Activated effector memory CD4-positive, alpha-beta T cell treated with anti-CD3 and anti-CD28 coated beads, Interleukin-2, amount 50 U/mL, for 16 hours (primary cell): ENCODE data around the gene FLG2.
"Not testable (repeated sequence)": the region's sequence is repeated elsewhere in the genome, so short reads cannot be mapped to it uniquely, and the experiment has no call there.

Experiments
- DNase-seq: peaks from one replicate; pipeline ENCODE4 v3.0.0-alpha.2; 2020

Gene FLG2

DNA sequence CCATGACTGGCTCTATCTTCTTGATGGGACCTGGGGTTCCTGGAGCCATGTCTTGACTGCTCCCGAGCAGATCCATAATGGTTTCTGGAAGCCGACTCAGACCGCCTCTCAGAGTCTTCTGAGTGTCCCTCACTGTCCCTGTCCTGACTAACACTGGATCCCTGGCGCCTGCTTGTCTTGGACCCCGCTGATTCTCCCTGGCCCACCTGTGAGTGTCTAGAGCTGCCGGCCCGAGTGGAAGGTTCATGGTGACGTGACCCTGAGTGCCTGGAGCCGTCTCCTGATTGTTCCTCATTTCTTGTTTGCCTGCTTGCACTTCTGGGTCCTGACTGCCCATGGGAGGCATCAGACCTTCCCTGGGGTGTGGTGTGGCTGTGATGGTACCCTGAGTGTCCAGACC is 49.9 kb downstream of the FLG2 start:
- DNase-seq = peak; percentile 41

DNA sequence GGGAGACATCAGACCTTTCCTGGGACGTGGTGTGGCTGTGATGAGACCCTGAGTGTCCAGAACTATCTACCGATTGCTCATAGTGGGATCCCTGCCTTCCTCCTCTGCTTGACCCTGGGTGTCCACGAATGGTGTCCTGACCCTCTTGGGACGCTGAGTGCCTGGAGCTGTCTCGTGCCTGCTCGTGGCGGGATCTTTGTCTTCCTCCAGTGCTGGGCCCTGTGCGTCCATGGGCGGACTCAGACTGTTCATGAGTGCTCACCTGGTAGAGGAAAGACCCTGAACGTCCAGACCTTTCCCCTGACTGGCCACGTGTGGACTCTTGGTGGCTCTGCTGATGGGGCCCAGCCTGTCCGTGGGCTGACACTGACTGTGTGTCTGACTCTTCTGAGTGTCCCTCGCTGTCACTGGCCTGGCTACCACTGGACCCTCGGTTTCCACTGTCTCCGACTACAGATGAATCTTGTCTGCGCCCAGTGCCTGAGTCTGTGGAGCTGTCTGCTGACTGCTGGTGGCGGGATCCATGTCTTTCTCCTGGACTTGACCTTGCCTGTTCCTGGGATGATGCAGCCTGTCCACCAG is 50.4 kb downstream of the FLG2 start:
- not testable (repeated sequence) for DNase-seq

DNA sequence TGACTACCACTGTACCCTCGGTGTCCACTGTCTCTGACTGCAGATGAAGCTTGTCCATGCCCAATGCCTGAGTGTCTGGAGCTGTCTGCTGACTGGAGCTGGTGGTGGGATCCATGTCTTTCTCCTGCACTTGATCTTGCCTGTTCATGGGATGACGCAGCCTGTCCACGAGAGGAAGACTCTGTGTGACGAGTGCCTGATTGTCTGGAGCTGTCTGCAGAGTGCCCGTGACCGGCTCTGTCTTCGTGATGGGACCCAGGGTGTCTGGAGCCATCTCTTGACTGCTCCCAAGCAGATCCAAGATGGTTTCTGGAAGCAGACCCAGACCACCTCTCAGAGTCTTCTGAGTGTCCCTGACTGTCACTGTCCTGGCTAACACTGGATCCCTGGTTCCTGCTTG is 51.0 kb downstream of the FLG2 start:
- DNase-seq = peak; percentile 53

DNA sequence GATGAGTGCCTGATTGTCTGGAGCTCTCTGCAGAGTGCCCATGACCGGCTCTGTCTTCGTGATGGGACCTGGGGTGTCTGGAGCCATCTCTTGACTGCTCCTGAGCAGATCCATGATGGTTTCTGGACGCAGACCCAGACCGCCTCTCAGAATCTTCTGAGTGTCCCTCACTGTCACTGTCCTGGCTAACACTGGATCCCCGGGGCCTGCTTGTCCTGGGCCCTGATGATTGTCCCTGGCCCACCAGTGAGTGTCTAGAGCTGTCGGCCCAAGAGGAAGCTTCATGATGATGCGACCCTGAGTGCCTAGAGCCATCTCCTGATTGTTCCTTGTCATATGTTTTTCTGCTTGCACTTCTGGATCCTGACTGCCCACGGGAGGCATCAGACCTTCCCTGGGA is 51.8 kb downstream of the FLG2 start:
- DNase-seq = not testable (repeated sequence)

DNA sequence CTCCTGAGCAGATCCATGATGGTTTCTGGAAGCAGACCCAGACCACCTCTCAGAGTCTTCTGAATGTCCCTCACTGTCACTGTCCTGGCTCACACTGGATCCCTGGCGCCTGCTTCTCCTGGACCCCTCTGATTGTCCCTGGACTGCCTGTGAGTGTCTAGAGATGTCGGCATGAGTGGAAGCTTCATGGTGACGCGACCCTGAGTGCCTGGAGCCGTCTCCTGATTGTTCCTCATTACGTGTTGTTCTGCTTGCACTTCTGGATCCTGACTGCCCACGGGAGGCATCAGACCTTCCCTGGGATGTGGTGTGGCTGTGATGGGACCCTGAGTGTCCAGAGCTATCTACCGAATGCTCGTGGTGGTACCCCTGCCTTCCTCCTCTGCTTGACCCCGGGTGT is 53.7 kb downstream of the FLG2 start:
- DNase-seq = not testable (repeated sequence)

DNA sequence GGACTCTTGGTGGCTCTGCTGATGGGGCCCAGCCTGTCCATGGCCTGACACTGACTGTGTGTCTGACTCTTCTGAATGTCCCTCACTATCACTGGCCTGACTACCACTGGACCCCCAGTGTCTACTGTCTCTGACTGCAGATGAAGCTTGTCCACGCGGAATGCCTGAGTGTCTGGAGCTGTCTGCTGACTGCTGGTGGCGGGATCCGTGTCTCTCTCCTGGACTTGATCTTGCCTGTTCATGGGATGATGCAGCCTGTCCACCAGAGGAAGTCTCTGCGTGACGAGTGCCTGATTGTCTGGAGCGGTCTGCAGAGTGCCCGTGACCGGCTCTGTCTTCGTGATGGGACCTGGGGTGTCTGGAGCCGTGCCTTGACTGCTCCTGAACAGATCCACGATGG is 55.0 kb downstream of the FLG2 start:
- DNase-seq = not testable (repeated sequence)

DNA sequence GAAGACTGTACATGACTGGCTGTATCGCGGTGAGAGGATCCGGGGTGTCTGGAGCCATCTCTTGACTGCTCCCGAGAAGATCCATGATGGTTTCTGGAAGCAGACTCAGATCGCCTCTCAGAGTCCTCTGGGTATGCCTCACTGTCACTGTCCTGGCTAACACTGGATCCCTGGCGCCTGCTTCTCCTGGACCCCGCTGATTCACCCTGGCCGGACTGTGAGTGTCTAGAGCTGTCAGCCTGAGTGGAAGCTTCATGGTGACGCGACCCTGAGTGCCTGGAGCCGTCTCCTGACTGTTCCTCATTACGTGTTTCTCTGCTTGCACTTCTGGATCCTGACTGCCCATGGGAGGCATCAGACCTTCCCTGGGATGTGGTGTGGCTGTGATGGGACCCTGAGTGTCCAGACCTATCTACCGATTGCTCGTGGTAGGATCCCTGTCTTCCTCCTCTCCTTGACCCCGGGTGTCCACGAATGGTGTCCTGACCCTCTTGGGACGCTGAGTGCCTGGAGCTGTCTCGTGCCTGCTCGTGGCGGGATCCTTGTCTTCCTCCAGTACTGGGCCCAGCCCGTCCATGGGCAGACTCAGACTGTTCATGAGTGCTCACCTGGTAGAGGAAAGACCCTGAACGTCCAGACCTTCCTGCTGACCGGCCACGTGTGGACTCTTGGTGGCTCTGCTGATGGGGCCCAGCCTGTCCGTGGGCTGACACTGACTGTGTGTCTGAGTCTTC is 56.5 kb downstream of the FLG2 start:
- not testable (repeated sequence) for DNase-seq
